ENCODE results near the gene ANTXR1.

The ANTXR1 gene

GRCh38 chr2:69092857-69093256 is 79.9 kb downstream of the ANTXR1 start:
- H3K4me3 ChIP-seq (ENCODE audit: low read depth, low read length), result no peak overlapping the region
- in situ Hi-C loops (cut with HindIII; ENCODE audit: low sequenced_read_pairs), result no loop called here
- TF ChIP-seq CTCF (IDR thresholded peaks at IDR 0.05; ENCODE audit: low read depth, low read length, missing control alignments), result no peak
- no peak for DNase-seq (ENCODE audit: low read depth)

- DNase-seq (ENCODE audit: low read depth), result no peak
- in situ Hi-C loops (cut with HindIII; ENCODE audit: low sequenced_read_pairs), result no loop called here
- H3K4me3 ChIP-seq (ENCODE audit: low read depth, low read length), result no peak overlapping the region
- no peak for TF ChIP-seq CTCF (IDR thresholded peaks at IDR 0.05; ENCODE audit: low read depth, low read length, missing control alignments)
Measured at GRCh38 chr2:69095305-69095704, 82.3 kb downstream of the ANTXR1 start.

GRCh38 chr2:69096326-69097095 is 83.5 kb downstream of the ANTXR1 start:
- no peak for TF ChIP-seq CTCF (IDR thresholded peaks at IDR 0.05; ENCODE audit: low read depth, low read length, missing control alignments)
- H3K4me3 ChIP-seq (ENCODE audit: low read depth, low read length), result no peak overlapping the region
- in situ Hi-C loops (cut with HindIII; ENCODE audit: low sequenced_read_pairs), result no loop called here
- no peak for DNase-seq (ENCODE audit: low read depth)

- in situ Hi-C loops (cut with HindIII; ENCODE audit: low sequenced_read_pairs), result no loop called here
- no peak overlapping the region for H3K4me3 ChIP-seq (ENCODE audit: low read depth, low read length)
- no peak for TF ChIP-seq CTCF (IDR thresholded peaks at IDR 0.05; ENCODE audit: low read depth, low read length, missing control alignments)
- no peak for DNase-seq (ENCODE audit: low read depth)
Measured at GRCh38 chr2:69097148-69097610, 84.2 kb downstream of the ANTXR1 start.

- no peak overlapping the region for H3K4me3 ChIP-seq (ENCODE audit: low read depth, low read length)
- no peak for TF ChIP-seq CTCF (IDR thresholded peaks at IDR 0.05; ENCODE audit: low read depth, low read length, missing control alignments)
- in situ Hi-C loops (cut with HindIII; ENCODE audit: low sequenced_read_pairs), result no loop called here
- DNase-seq (ENCODE audit: low read depth), result no peak
Measured at GRCh38 chr2:69097891-69098655, 85.1 kb downstream of the ANTXR1 start.

- no peak for TF ChIP-seq CTCF (IDR thresholded peaks at IDR 0.05; ENCODE audit: low read depth, low read length, missing control alignments)
- no peak overlapping the region for H3K4me3 ChIP-seq (ENCODE audit: low read depth, low read length)
- in situ Hi-C loops (cut with HindIII; ENCODE audit: low sequenced_read_pairs), result no loop called here
- DNase-seq (ENCODE audit: low read depth), result no peak
Measured at GRCh38 chr2:69099541-69099940, 86.6 kb downstream of the ANTXR1 start.
